ENCODE measurements around the gene BCL6B.
"Not testable (repeated sequence)": the region's sequence is repeated elsewhere in the genome, so short reads cannot be mapped to it uniquely, and the experiment has no call there.

BCL6B gene

GRCh38 chr17:7027335-7027734 is 4.5 kb downstream of the BCL6B start:
- no peak for DNase-seq (ENCODE audit: low read depth)

- DNase-seq (ENCODE audit: low read depth), result no peak
These were observed 6.2 kb downstream of the BCL6B start for GRCh38 chr17:7029096-7029495.

GRCh38 chr17:7029659-7030058 is 6.8 kb downstream of the BCL6B start:
- DNase-seq (ENCODE audit: low read depth), result no peak

GRCh38 chr17:7034955-7035590 is 12.2 kb downstream of the BCL6B start:
- no peak for DNase-seq (ENCODE audit: low read depth)

- DNase-seq (ENCODE audit: low read depth), result peak; percentile 99
These were observed 12.9 kb downstream of the BCL6B start, which contains the start of gene SLC16A13 for GRCh38 chr17:7035591-7036368. SLC16A13 (plus strand) TSS chr17:7036015; CDS start chr17:7036383, 368 bp downstream.

GRCh38 chr17:7038025-7038862 is 15.4 kb downstream of the BCL6B start:
- DNase-seq (ENCODE audit: low read depth), result no peak

- no peak for DNase-seq (ENCODE audit: low read depth)
These were observed 17.0 kb downstream of the BCL6B start for GRCh38 chr17:7039832-7040231.

- no peak for DNase-seq (ENCODE audit: low read depth)
These were observed 19.0 kb downstream of the BCL6B start for GRCh38 chr17:7041607-7042500.

GRCh38 chr17:7042501-7043181 is 19.8 kb downstream of the BCL6B start:
- no peak for DNase-seq (ENCODE audit: low read depth)

- DNase-seq (ENCODE audit: low read depth), result no peak
These were observed 20.3 kb downstream of the BCL6B start for GRCh38 chr17:7043182-7043496.

- no peak for DNase-seq (ENCODE audit: low read depth)
These were observed 20.8 kb downstream of the BCL6B start, which contains the start of gene SLC16A11 for GRCh38 chr17:7043497-7044198. SLC16A11 (minus strand) TSS chr17:7044092; CDS start chr17:7043513, 579 bp downstream.

GRCh38 chr17:7045492-7046126 is 22.8 kb downstream of the BCL6B start:
- no peak for DNase-seq (ENCODE audit: low read depth)

- no peak for DNase-seq (ENCODE audit: low read depth)
These were observed 23.4 kb downstream of the BCL6B start for GRCh38 chr17:7046127-7046724.

- DNase-seq (ENCODE audit: low read depth), result peak; percentile 84
These were observed 24.0 kb downstream of the BCL6B start for GRCh38 chr17:7046725-7047397.

GRCh38 chr17:7047566-7047965 is 24.7 kb downstream of the BCL6B start:
- no peak for DNase-seq (ENCODE audit: low read depth)

GRCh38 chr17:7048968-7049367 is 26.1 kb downstream of the BCL6B start:
- DNase-seq (ENCODE audit: low read depth), result no peak

GRCh38 chr17:7050583-7050982 is 27.7 kb downstream of the BCL6B start:
- not testable (repeated sequence) for DNase-seq (ENCODE audit: low read depth)

- DNase-seq (ENCODE audit: low read depth), result no peak
These were observed 33.5 kb downstream of the BCL6B start for GRCh38 chr17:7056386-7056785.

Data from T-helper 22 cell (primary cell).